H1 (cell line): Measurements from ENCODE around the gene TEX36. TPM values are rescaled to one million over a fixed set of nuclear protein-coding genes. Genes with fewer than 3 reads are reported as not detected.

Experiments used
- CTCF ChIA-PET: fragments of 300-600 bp; sonication (Branson Sonifier 250); formaldehyde crosslinking; loops from one replicate; lab custom pipeline; 2021; ENCODE audit not compliant: partially characterized antibody; lab: Charles Lee
- POLR2A ChIA-PET: fragments of 300-600 bp; sonication (Branson Sonifier 250); formaldehyde crosslinking; loops from one replicate; lab custom pipeline; 2021; ENCODE audit warnings: inconsistent platforms; ENCODE audit not compliant: partially characterized antibody; lab: Charles Lee
- DNase-seq, 2 experiments: peaks; one replicate each; pipeline versions ENCODE4 v3.0.0 to v3.0.0-alpha.2; 2010 to 2022; ENCODE audit warnings: low spot score in 2 of 2, low read depth in 1 of 2, mixed read lengths in 1 of 2
- FAIRE-seq: peaks from 2 replicates; lab custom pipeline; 2011; peaks lifted over from hg19 to GRCh38; lab: Jason Lieb, UNC
- H2AFZ ChIP-seq: 2 replicates; pipeline ENCODE4 v1.8.1; 2012; ENCODE audit warnings: low read length, inconsistent platforms
- H2AK5ac ChIP-seq: 2 replicates; pipeline ENCODE4 v1.6.1; 2013; ENCODE audit warnings: low read depth, low read length
- H2BK120ac ChIP-seq: replicated peaks from 2 replicates; pipeline ENCODE3; 2013; ENCODE audit warnings: low read depth, low read length, inconsistent platforms
- H2BK12ac ChIP-seq: 2 replicates; pipeline ENCODE4 v1.6.1; 2013; ENCODE audit warnings: low read depth, low read length
- H2BK15ac ChIP-seq: 2 replicates; pipeline ENCODE4 v1.6.1; 2013; ENCODE audit warnings: low read length
- H2BK20ac ChIP-seq: 2 replicates; pipeline ENCODE4 v1.6.1; 2013; ENCODE audit warnings: low read length
- H2BK5ac ChIP-seq: 2 replicates; pipeline ENCODE4 v1.6.1; 2013; ENCODE audit warnings: low read depth, low read length
- H3K14ac ChIP-seq: 2 replicates; pipeline ENCODE4 v1.6.1; 2013; ENCODE audit warnings: inconsistent platforms; ENCODE audit not compliant: insufficient read length
- H3K18ac ChIP-seq: 2 replicates; pipeline ENCODE4 v1.6.1; 2013; ENCODE audit warnings: low read length; ENCODE audit errors: extremely low read depth
- H3K23ac ChIP-seq: 2 replicates; pipeline ENCODE4 v1.6.1; 2013; ENCODE audit warnings: inconsistent platforms; ENCODE audit not compliant: insufficient read length
- H3K23me2 ChIP-seq: 2 replicates; pipeline ENCODE4 v1.6.1; 2013; ENCODE audit warnings: low read depth, low read length
- H3K27ac ChIP-seq: 2 replicates; pipeline ENCODE4 v1.6.1; 2011; ENCODE audit warnings: low read depth, low read length, inconsistent platforms
- H3K27me3 ChIP-seq, 4 experiments: replicated peaks in 1 of 4; 1 replicate in 1 of 4; 2 replicates in 3 of 4; pipeline versions ENCODE4 v1.6.1 to v1.8.1; 2011 to 2013; ENCODE audit warnings: low read length in 3 of 4, mild to moderate bottlenecking in 3 of 4, inconsistent platforms in 2 of 4, mixed read lengths in 2 of 4, moderate library complexity in 1 of 4; ENCODE audit not compliant: control insufficient read depth in 3 of 4, insufficient read depth in 3 of 4; ENCODE audit errors: extremely low read depth in 1 of 4
- H3K36me3 ChIP-seq, 4 experiments: 2 replicates each; pipeline versions ENCODE4 v1.6.1 to v1.8.1; 2011 to 2013; ENCODE audit warnings: mild to moderate bottlenecking in 4 of 4, low read length in 3 of 4, moderate library complexity in 2 of 4, control low read depth in 1 of 4, inconsistent platforms in 1 of 4; ENCODE audit not compliant: insufficient read depth in 4 of 4, control insufficient read depth in 2 of 4
- H3K4ac ChIP-seq: replicated peaks from 2 replicates; pipeline ENCODE3; 2013; ENCODE audit warnings: low read length, low read depth, mixed read lengths, inconsistent platforms; ENCODE audit not compliant: insufficient read length
- H3K4me1 ChIP-seq, 4 experiments: replicated peaks in 1 of 4; 1 replicate in 1 of 4; 2 replicates in 3 of 4; pipeline versions ENCODE4 v1.6.1 to v1.8.1; 2011 to 2013; ENCODE audit warnings: low read length in 3 of 4, inconsistent platforms in 2 of 4, mixed read lengths in 1 of 4; ENCODE audit not compliant: insufficient read depth in 4 of 4, control insufficient read depth in 3 of 4
- H3K4me2 ChIP-seq, 2 experiments: 2 replicates each; pipeline versions ENCODE4 v1.6.1 to v1.8.1; 2011 to 2013; ENCODE audit warnings: low read depth in 2 of 2, low read length in 2 of 2, control low read depth in 1 of 2, inconsistent platforms in 1 of 2, mild to moderate bottlenecking in 1 of 2; ENCODE audit not compliant: insufficient read depth in 1 of 2
- H3K4me3 ChIP-seq, 4 experiments: fragments of 200-600, 300-600 bp in 1 of 4; sonication (generic), shearing (Covaris generic), sonication (Bioruptor Twin) in 1 of 4; 2 replicates each; pipeline versions ENCODE4 v1.5.1 to v1.8.1; 2011 to 2016; ENCODE audit warnings: low read length in 4 of 4, low read depth in 3 of 4, control low read depth in 2 of 4, inconsistent platforms in 2 of 4, mild to moderate bottlenecking in 2 of 4, mixed read lengths in 1 of 4, moderate library complexity in 1 of 4; ENCODE audit not compliant: insufficient read depth in 2 of 4; ENCODE audit errors: extremely low read depth in 1 of 4
- H3K56ac ChIP-seq: replicated peaks from 2 replicates; pipeline ENCODE3; 2013; ENCODE audit warnings: low read depth, mild to moderate bottlenecking, mixed read lengths, low read length, inconsistent platforms; ENCODE audit not compliant: insufficient read length
- H3K79me1 ChIP-seq: 2 replicates; pipeline ENCODE4 v1.6.1; 2013; ENCODE audit warnings: low read depth, low read length, control low read depth
- H3K79me2 ChIP-seq, 2 experiments: 2 replicates each; pipeline versions ENCODE4 v1.6.1 to v1.8.1; 2012 to 2013; ENCODE audit warnings: low read length in 2 of 2, mild to moderate bottlenecking in 2 of 2, inconsistent platforms in 1 of 2; ENCODE audit not compliant: insufficient read depth in 2 of 2, control insufficient read depth in 1 of 2
- H3K9ac ChIP-seq, 4 experiments: replicated peaks in 1 of 4; 1 replicate in 1 of 4; 2 replicates in 3 of 4; pipeline versions ENCODE4 v1.6.1 to v1.8.1; 2011 to 2013; ENCODE audit warnings: low read depth in 3 of 4, low read length in 3 of 4, control low read depth in 2 of 4, mild to moderate bottlenecking in 2 of 4, moderate library complexity in 2 of 4, inconsistent platforms in 1 of 4; ENCODE audit errors: extremely low read depth in 1 of 4
- H3K9me3 ChIP-seq, 2 experiments: 2 replicates each; pipeline versions ENCODE4 v1.6.1 to v1.8.1; 2012 to 2013; ENCODE audit warnings: mild to moderate bottlenecking in 2 of 2, moderate library complexity in 2 of 2, control low read depth in 1 of 2, inconsistent platforms in 1 of 2, low read depth in 1 of 2, low read length in 1 of 2, mixed read lengths in 1 of 2; ENCODE audit not compliant: insufficient read depth in 2 of 2
- H4K20me1 ChIP-seq, 2 experiments: replicated peaks in 1 of 2; 2 replicates each; pipeline versions ENCODE3 to v1.8.1; 2011 to 2013; ENCODE audit warnings: inconsistent platforms in 2 of 2, low read length in 2 of 2, mild to moderate bottlenecking in 1 of 2; ENCODE audit not compliant: insufficient read depth in 2 of 2, control insufficient read depth in 1 of 2
- H4K5ac ChIP-seq: 2 replicates; pipeline ENCODE4 v1.6.1; 2013; ENCODE audit warnings: low read length, low read depth, mixed read lengths, inconsistent platforms; ENCODE audit not compliant: insufficient read length
- H4K8ac ChIP-seq: 2 replicates; pipeline ENCODE4 v1.8.0; 2013; ENCODE audit warnings: mild to moderate bottlenecking, moderate library complexity, low read length, inconsistent platforms; ENCODE audit not compliant: insufficient read depth; ENCODE audit errors: extremely low read depth
- H4K91ac ChIP-seq: replicated peaks from 2 replicates; pipeline ENCODE3; 2013; ENCODE audit warnings: low read length, mixed read lengths, inconsistent platforms; ENCODE audit not compliant: insufficient read length
- ATF3 ChIP-seq: IDR thresholded peaks from 2 replicates; pipeline ENCODE4 v1.6.1; 2011; ENCODE audit warnings: low read depth, mild to moderate bottlenecking, low read length; ENCODE audit not compliant: insufficient read depth
- CHD1 ChIP-seq: IDR thresholded peaks from 2 replicates; pipeline ENCODE4 v1.6.1; 2012; ENCODE audit warnings: low read depth, low read length, improper control_type of control experiment
- CHD2 ChIP-seq: IDR thresholded peaks from 2 replicates; pipeline ENCODE4 v1.6.1; 2012; ENCODE audit warnings: low read length, improper control_type of control experiment
- MAFK ChIP-seq: IDR thresholded peaks from 2 replicates; pipeline ENCODE4 v1.6.1; 2012; ENCODE audit warnings: low read depth, mild to moderate bottlenecking, improper control_type of control experiment, low read length
- POLR2A ChIP-seq, 2 experiments: IDR thresholded peaks; 1 replicate in 1 of 2; 2 replicates in 1 of 2; pipeline ENCODE4 v1.6.1; 2011; ENCODE audit warnings: low read depth in 2 of 2, low read length in 2 of 2, mild to moderate bottlenecking in 2 of 2; ENCODE audit errors: control extremely low read depth in 1 of 2
- POU5F1 ChIP-seq: IDR thresholded peaks from 2 replicates; pipeline ENCODE4 v1.6.1; 2011; ENCODE audit warnings: low read depth, mild to moderate bottlenecking, low read length, moderate library complexity
- RNF2 ChIP-seq: fragments of 200-900, 300-1000 bp; sonication (generic); IDR thresholded peaks from 2 replicates; pipeline ENCODE4 v1.7.1; 2016; ENCODE audit warnings: borderline replicate concordance, low read depth, mild to moderate bottlenecking, antibody characterized with exemption, low read length; ENCODE audit not compliant: poor library complexity, severe bottlenecking; ENCODE audit errors: missing control alignments
- WGBS, 2 experiments: shearing (Covaris generic) in 1 of 2; methylation state at CpG; one replicate each; pipeline versions ENCODE4 v1.1.6 to v1.1.7; 2013 to 2015; ENCODE audit warnings: low lambda C conversion rate in 2 of 2, mixed read lengths in 2 of 2, inconsistent platforms in 1 of 2, low coverage in 1 of 2, missing lambda C conversion rate in 1 of 2; ENCODE audit not compliant: insufficient replicate concordance in 2 of 2, insufficient coverage in 1 of 2, insufficient read length in 1 of 2; ENCODE audit errors: extremely low coverage in 1 of 2, missing lambda C conversion rate in 1 of 2; 5-methylcytosine and 5-hydroxymethylcytosine counted together
- polyA plus RNA-seq, 7 experiments: library from polyadenylated mRNA; depleted of rRNA in 3 of 7; stranded (reverse) in 5 of 7; unstranded in 2 of 7; fragments of >200 nt in 5 of 7; fragments of 200-250 nt in 2 of 7; gene quantifications; 1 replicate in 5 of 7; 2 replicates in 1 of 7; 4 replicates in 1 of 7; pipeline versions ENCODE4 v1.2.1 to v1.2.3, GENCODE V29; 2011 to 2013; ENCODE audit warnings: missing spikeins in 2 of 7, mixed read lengths in 2 of 7
- total RNA-seq: library from RNA; stranded (reverse); fragmentation: NEBNext Ultra II Directional; extraction: Animal tissue kit (Norgen Biotek cat#: 25700); gene quantifications from 2 replicates; pipeline ENCODE4 v1.2.1, GENCODE V29; 2021
- TF ChIP-seq, protein P1 (sequence below): IDR thresholded peaks from 2 replicates; pipeline ENCODE4 v1.6.1; 2012; ENCODE audit warnings: inconsistent platforms
- TF ChIP-seq, protein P2 (sequence below), 3 experiments: IDR thresholded peaks; 1 replicate in 2 of 3; 2 replicates in 1 of 3; pipeline versions ENCODE4 v1.5.1 to v1.6.1; 2011; ENCODE audit warnings: low read length in 3 of 3, mild to moderate bottlenecking in 3 of 3, inconsistent platforms in 2 of 3, low read depth in 1 of 3, moderate library complexity in 1 of 3; ENCODE audit not compliant: insufficient read depth in 1 of 3; ENCODE audit errors: control extremely low read depth in 1 of 3

TEX36 gene
- total and polyA plus RNA-seq, 2 of the 8 experiments (the other 6 are each of a cell fraction or from before 2014, with no cell fraction given): not detected

GRCh38 chr10:125641398-125641797, 41.6 kb downstream of the TEX36 start:
- ChIA-PET POLR2A (no interaction called here), CTCF (interaction anchor here (0.5 to 0.6 kb wide), 2 partner anchors 33 to 1515 kb away, joined by 3 to 5 read pairs; no protein-coding TSS in a partner anchor)
- Histone ChIP-seq H3K9ac (no peak overlapping the region), H3K4me1 (peaks cover 2 to 3% (median 3%) of the 10 kb centered on the region in 4 experiments; a peak in 3 of 7 replicates), H3K27me3 (no peaks in the 10 kb centered on the region), H2AFZ (no peak overlapping the region), H3K4ac (no peak overlapping the region), H2BK12ac (no peak overlapping the region), H2BK20ac (no peak overlapping the region), H4K91ac (no peak overlapping the region), H4K20me1 (no peaks in the 10 kb centered on the region), H3K14ac (no peak overlapping the region), H3K56ac (no peak overlapping the region), H4K8ac (no peak overlapping the region), H3K36me3 (no peaks in the 10 kb centered on the region), H4K5ac (no peak overlapping the region), H2BK15ac (no peak overlapping the region), H3K4me3 (no peak overlapping the region), H3K9me3 (peaks cover 0 to 5% of the 10 kb centered on the region in 2 experiments; a peak in 1 of 4 replicates), H2AK5ac (no peak overlapping the region), H2BK120ac (no peak overlapping the region), H3K23ac (no peak overlapping the region), H3K79me2 (no peaks in the 10 kb centered on the region), H3K27ac (no peak overlapping the region), H3K4me2 (no peak overlapping the region), H3K18ac (no peak overlapping the region), H3K23me2 (no peaks in the 10 kb centered on the region), H2BK5ac (no peak overlapping the region), H3K79me1 (no peaks in the 10 kb centered on the region)
- WGBS, 2 experiments: 88% methylated on average over 3 of the region's 3 CpGs; no CpG with 5 or more reads in 1 of the 2 experiments
- no peak for DNase-seq
- no peak for FAIRE-seq
- TF ChIP-seq, protein P1, sequence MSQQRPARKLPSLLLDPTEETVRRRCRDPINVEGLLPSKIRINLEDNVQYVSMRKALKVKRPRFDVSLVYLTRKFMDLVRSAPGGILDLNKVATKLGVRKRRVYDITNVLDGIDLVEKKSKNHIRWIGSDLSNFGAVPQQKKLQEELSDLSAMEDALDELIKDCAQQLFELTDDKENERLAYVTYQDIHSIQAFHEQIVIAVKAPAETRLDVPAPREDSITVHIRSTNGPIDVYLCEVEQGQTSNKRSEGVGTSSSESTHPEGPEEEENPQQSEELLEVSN: no peak
- TF ChIP-seq CHD1 (no peak), POU5F1 (no peak), MAFK (no peak), RNF2 (no peak), POLR2A (IDR thresholded peaks at IDR 0.05; ENCODE audit: control extremely low read depth in 1 of 2, low read depth in 2 of 2, low read length in 2 of 2) (no peak), ATF3 (no peak), CHD2 (no peak)
- TF ChIP-seq, protein P2, sequence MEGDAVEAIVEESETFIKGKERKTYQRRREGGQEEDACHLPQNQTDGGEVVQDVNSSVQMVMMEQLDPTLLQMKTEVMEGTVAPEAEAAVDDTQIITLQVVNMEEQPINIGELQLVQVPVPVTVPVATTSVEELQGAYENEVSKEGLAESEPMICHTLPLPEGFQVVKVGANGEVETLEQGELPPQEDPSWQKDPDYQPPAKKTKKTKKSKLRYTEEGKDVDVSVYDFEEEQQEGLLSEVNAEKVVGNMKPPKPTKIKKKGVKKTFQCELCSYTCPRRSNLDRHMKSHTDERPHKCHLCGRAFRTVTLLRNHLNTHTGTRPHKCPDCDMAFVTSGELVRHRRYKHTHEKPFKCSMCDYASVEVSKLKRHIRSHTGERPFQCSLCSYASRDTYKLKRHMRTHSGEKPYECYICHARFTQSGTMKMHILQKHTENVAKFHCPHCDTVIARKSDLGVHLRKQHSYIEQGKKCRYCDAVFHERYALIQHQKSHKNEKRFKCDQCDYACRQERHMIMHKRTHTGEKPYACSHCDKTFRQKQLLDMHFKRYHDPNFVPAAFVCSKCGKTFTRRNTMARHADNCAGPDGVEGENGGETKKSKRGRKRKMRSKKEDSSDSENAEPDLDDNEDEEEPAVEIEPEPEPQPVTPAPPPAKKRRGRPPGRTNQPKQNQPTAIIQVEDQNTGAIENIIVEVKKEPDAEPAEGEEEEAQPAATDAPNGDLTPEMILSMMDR (IDR thresholded peaks at IDR 0.05; ENCODE audit: control extremely low read depth in 1 of 3, insufficient read depth in 1 of 3, low read depth in 1 of 3, low read length in 3 of 3): no peak
